Neural progenitor cell (in vitro differentiated cells): ENCODE measurements around the gene FAM13C. TPM values are rescaled to one million over a fixed set of nuclear protein-coding genes. Genes with fewer than 3 reads are reported as not detected.

Experiments
- DNase-seq: peaks from one replicate; pipeline ENCODE4 v3.0.0-alpha.2; 2016; ENCODE audit warnings: low spot score
- H2AFZ ChIP-seq: fragments of 200-600 bp; sonication (generic); replicated peaks from 2 replicates; pipeline ENCODE4 v1.6.1; 2016; ENCODE audit warnings: antibody characterized with exemption
- H3F3A ChIP-seq: fragments of 200-600 bp; sonication (generic); 2 replicates; pipeline ENCODE4 v1.6.1; 2016; ENCODE audit warnings: antibody characterized with exemption, low read depth
- H3K27ac ChIP-seq: fragments of 200-600 bp; sonication (generic); 2 replicates; pipeline ENCODE4 v1.5.1; 2016; ENCODE audit warnings: mild to moderate bottlenecking
- H3K27me3 ChIP-seq: fragments of 200-600 bp; sonication (generic); 2 replicates; pipeline ENCODE4 v1.6.1; 2016; ENCODE audit warnings: mild to moderate bottlenecking, moderate library complexity
- H3K36me3 ChIP-seq: fragments of 200-600 bp; sonication (generic); 2 replicates; pipeline ENCODE4 v1.5.1; 2016
- H3K4me1 ChIP-seq: fragments of 200-600 bp; sonication (generic); 2 replicates; pipeline ENCODE4 v1.6.1; 2016; ENCODE audit warnings: mixed run types
- H3K4me2 ChIP-seq: fragments of 200-600 bp; sonication (generic); 2 replicates; pipeline ENCODE4 v1.6.1; 2016
- H3K4me3 ChIP-seq: fragments of 200-600 bp; sonication (generic); 2 replicates; pipeline ENCODE4 v1.5.1; 2016
- H3K79me2 ChIP-seq: fragments of 200-600 bp; sonication (generic); 2 replicates; pipeline ENCODE4 v1.6.1; 2016; ENCODE audit warnings: low read depth
- H3K9ac ChIP-seq: fragments of 200-600 bp; sonication (generic); 2 replicates; pipeline ENCODE4 v1.6.1; 2016
- H3K9me3 ChIP-seq: fragments of 200-600 bp; sonication (generic); 2 replicates; pipeline ENCODE4 v1.5.1; 2016; ENCODE audit warnings: low read depth
- H4K20me1 ChIP-seq: fragments of 200-600 bp; sonication (generic); 2 replicates; pipeline ENCODE4 v1.6.1; 2016; ENCODE audit warnings: low read depth
- H3K27ac Mint-ChIP-seq: 3 replicates; pipeline ENCODE4 v1.8.0; 2021; ENCODE audit warnings: mixed read lengths
- H3K27me3 Mint-ChIP-seq: 2 replicates; pipeline ENCODE4 v1.8.0; 2022; ENCODE audit warnings: low read depth, mild to moderate bottlenecking, inconsistent platforms, moderate library complexity, mixed read lengths; ENCODE audit not compliant: insufficient read depth
- H3K36me3 Mint-ChIP-seq: 3 replicates; pipeline ENCODE4 v1.8.0; 2021; ENCODE audit warnings: mixed read lengths
- H3K4me1 Mint-ChIP-seq: 3 replicates; pipeline ENCODE4 v1.8.0; 2021; ENCODE audit warnings: mixed read lengths
- H3K4me3 Mint-ChIP-seq: 3 replicates; pipeline ENCODE4 v1.8.0; 2021; ENCODE audit warnings: mild to moderate bottlenecking, moderate library complexity, mixed read lengths
- H3K9me3 Mint-ChIP-seq: 3 replicates; pipeline ENCODE4 v1.8.0; 2020; ENCODE audit warnings: mixed read lengths
- EZH2 ChIP-seq: fragments of 200-600 bp; sonication (generic); IDR thresholded peaks from 2 replicates; pipeline ENCODE4 v1.6.1; 2017; ENCODE audit warnings: antibody characterized with exemption, mild to moderate bottlenecking, moderate library complexity
- EZH2phosphoT487 ChIP-seq: fragments of 200-600 bp; sonication (generic); IDR thresholded peaks from 2 replicates; pipeline ENCODE4 v1.6.1; 2017; ENCODE audit warnings: antibody characterized with exemption
- total RNA-seq: library from RNA; depleted of rRNA; stranded (reverse); fragments of >200 nt; gene quantifications from 2 replicates; pipeline ENCODE4 v1.2.3, GENCODE V29; 2015; ENCODE audit warnings: low replicate concordance
- TF ChIP-seq, protein P1 (sequence below): fragments of 200-600 bp; sonication (generic); IDR thresholded peaks from 2 replicates; pipeline ENCODE4 v1.5.1; 2017; ENCODE audit warnings: antibody characterized with exemption, mild to moderate bottlenecking

FAM13C gene
- total RNA-seq, 1 donor from 2014 or later: 3.1 TPM

DNA sequence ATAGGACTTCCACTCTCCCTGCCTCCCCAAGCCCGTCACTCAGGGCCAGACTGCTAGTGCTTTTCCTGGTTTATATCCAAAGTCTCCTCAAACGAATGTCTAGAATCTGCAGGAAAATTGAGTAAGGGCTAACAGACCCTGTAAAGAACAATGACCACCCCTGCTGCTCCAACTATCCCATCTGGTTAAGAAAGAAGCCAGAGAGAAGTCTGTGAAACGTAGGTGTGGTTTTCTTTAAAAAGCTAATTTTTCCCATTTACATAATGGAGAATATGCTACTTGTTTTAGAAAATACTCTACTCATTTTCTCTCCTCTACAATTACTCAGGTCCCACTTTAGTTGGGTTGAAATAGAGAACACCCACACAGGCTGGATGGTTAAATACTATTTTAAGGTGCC lies 72.5 kb downstream of the FAM13C start:
- H3K79me2 ChIP-seq: no peaks in the 10 kb centered on the region
- no peak overlapping the region for H3K27ac ChIP-seq
- no peak overlapping the region for H3K4me3 Mint-ChIP-seq
- no peak overlapping the region for H3K4me2 ChIP-seq
- H3K36me3 ChIP-seq: no peaks in the 10 kb centered on the region
- no peaks in the 10 kb centered on the region for H3K4me1 Mint-ChIP-seq
- TF ChIP-seq, protein P1, sequence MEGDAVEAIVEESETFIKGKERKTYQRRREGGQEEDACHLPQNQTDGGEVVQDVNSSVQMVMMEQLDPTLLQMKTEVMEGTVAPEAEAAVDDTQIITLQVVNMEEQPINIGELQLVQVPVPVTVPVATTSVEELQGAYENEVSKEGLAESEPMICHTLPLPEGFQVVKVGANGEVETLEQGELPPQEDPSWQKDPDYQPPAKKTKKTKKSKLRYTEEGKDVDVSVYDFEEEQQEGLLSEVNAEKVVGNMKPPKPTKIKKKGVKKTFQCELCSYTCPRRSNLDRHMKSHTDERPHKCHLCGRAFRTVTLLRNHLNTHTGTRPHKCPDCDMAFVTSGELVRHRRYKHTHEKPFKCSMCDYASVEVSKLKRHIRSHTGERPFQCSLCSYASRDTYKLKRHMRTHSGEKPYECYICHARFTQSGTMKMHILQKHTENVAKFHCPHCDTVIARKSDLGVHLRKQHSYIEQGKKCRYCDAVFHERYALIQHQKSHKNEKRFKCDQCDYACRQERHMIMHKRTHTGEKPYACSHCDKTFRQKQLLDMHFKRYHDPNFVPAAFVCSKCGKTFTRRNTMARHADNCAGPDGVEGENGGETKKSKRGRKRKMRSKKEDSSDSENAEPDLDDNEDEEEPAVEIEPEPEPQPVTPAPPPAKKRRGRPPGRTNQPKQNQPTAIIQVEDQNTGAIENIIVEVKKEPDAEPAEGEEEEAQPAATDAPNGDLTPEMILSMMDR: no peak
- TF ChIP-seq EZH2: no peak
- TF ChIP-seq EZH2phosphoT487: no peak
- no peaks in the 10 kb centered on the region for H3K27me3 ChIP-seq
- no peaks in the 10 kb centered on the region for H3K4me1 ChIP-seq
- peaks cover 2% of the 10 kb centered on the region for H3K27me3 Mint-ChIP-seq
- H3K27ac Mint-ChIP-seq: no peak overlapping the region
- H3K9me3 ChIP-seq: no peaks in the 10 kb centered on the region
- H3K4me3 ChIP-seq: no peak overlapping the region
- DNase-seq: no peak
- H3K9ac ChIP-seq: no peak overlapping the region
- no peaks in the 10 kb centered on the region for H3K9me3 Mint-ChIP-seq
- H4K20me1 ChIP-seq: no peaks in the 10 kb centered on the region
- H2AFZ ChIP-seq: no peak overlapping the region
- no peaks in the 10 kb centered on the region for H3K36me3 Mint-ChIP-seq
- no peaks in the 10 kb centered on the region for H3F3A ChIP-seq

DNA sequence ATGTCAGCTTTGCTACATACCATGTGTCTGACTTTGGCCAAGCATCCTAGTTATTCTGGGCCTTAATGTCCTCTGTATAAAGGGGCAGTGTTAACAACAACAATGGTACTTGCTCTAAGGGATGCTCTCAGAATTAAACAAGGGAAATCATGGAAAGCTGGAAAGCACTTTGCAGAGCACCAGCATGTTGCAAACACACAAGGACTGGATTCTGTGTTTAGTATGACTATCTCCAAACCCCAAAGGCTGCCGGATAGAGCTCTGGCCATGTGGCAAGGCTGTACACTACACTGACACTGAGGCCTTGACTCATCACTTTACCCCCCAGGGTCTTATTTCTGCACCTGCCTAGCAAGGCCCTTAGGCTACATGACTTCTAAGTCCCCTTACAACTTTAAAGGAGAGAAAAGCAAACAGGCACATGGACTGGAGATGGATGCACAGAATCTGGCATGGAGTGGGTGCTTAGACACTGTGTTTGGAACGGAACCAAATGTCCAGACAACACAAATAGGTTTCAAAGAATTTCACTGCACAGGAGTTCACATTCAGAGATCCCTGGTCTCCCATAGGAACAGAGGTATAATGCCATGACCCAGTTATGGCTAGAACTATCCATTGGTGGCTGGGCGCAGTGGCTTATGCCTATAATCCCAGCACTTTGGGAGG lies 74.6 kb downstream of the FAM13C start:
- no peaks in the 10 kb centered on the region for H3K36me3 ChIP-seq
- H3K9ac ChIP-seq: no peak overlapping the region
- no peak overlapping the region for H3K4me3 ChIP-seq
- H3K27ac ChIP-seq: no peak overlapping the region
- no peaks in the 10 kb centered on the region for H3K9me3 ChIP-seq
- Mint-ChIP-seq H3K27me3 (peaks cover 2% of the 10 kb centered on the region), H3K27ac (no peak overlapping the region), H3K4me1 (peaks cover 7% of the 10 kb centered on the region), H3K36me3 (no peaks in the 10 kb centered on the region), H3K9me3 (no peaks in the 10 kb centered on the region), H3K4me3 (no peak overlapping the region)
- H3K4me2 ChIP-seq: no peak overlapping the region
- H3K27me3 ChIP-seq: no peaks in the 10 kb centered on the region
- H3K4me1 ChIP-seq: peaks cover 7% of the 10 kb centered on the region
- no peak for DNase-seq
- no peaks in the 10 kb centered on the region for H4K20me1 ChIP-seq
- TF ChIP-seq EZH2phosphoT487: no peak
- no peak for TF ChIP-seq EZH2
- TF ChIP-seq, protein P1: no peak
- H3K79me2 ChIP-seq: no peaks in the 10 kb centered on the region
- H3F3A ChIP-seq: no peaks in the 10 kb centered on the region
- no peak overlapping the region for H2AFZ ChIP-seq

DNA sequence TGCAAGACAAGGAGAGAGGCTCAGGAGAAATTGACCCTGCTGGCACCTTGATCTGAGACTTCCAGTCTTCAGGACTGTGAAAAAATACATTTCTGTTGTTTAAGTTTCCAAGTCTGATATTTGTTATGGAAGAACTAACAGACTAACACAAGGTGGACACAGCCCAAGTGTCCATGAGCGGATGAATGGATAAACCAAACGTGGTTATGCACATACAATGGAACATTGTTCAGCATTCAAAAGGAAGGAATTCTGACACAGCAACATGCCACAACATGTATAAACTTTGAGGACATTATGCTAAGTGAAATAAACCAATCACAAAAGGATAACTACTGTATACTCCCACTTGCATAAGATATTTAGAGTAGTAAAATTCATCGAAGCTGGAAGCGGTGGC lies 76.5 kb downstream of the FAM13C start:
- Histone ChIP-seq H3F3A (no peaks in the 10 kb centered on the region), H3K27me3 (no peaks in the 10 kb centered on the region), H3K4me1 (peaks cover 7% of the 10 kb centered on the region), H3K36me3 (no peaks in the 10 kb centered on the region), H3K9me3 (no peaks in the 10 kb centered on the region), H4K20me1 (no peaks in the 10 kb centered on the region), H3K27ac (no peak overlapping the region), H3K9ac (no peak overlapping the region), H3K79me2 (no peaks in the 10 kb centered on the region), H3K4me2 (no peak overlapping the region), H3K4me3 (no peak overlapping the region), H2AFZ (no peak overlapping the region)
- no peak overlapping the region for H3K4me3 Mint-ChIP-seq
- H3K9me3 Mint-ChIP-seq: no peaks in the 10 kb centered on the region
- TF ChIP-seq, protein P1: no peak
- TF ChIP-seq EZH2phosphoT487: no peak
- no peak for TF ChIP-seq EZH2
- peaks cover 7% of the 10 kb centered on the region for H3K4me1 Mint-ChIP-seq
- DNase-seq: no peak
- peaks cover 2% of the 10 kb centered on the region for H3K27me3 Mint-ChIP-seq
- H3K27ac Mint-ChIP-seq: no peak overlapping the region
- no peaks in the 10 kb centered on the region for H3K36me3 Mint-ChIP-seq
